ENCODE measurements around the gene MRAS. TPM values are rescaled to one million over a fixed set of nuclear protein-coding genes. Genes with fewer than 3 reads are reported as not detected.
A peak's percentile ranks its signal among the peaks of the same experiment; 100 is the strongest.

The MRAS gene
- total RNA-seq, 2 experiments from 2014 or later: not detected

DNA sequence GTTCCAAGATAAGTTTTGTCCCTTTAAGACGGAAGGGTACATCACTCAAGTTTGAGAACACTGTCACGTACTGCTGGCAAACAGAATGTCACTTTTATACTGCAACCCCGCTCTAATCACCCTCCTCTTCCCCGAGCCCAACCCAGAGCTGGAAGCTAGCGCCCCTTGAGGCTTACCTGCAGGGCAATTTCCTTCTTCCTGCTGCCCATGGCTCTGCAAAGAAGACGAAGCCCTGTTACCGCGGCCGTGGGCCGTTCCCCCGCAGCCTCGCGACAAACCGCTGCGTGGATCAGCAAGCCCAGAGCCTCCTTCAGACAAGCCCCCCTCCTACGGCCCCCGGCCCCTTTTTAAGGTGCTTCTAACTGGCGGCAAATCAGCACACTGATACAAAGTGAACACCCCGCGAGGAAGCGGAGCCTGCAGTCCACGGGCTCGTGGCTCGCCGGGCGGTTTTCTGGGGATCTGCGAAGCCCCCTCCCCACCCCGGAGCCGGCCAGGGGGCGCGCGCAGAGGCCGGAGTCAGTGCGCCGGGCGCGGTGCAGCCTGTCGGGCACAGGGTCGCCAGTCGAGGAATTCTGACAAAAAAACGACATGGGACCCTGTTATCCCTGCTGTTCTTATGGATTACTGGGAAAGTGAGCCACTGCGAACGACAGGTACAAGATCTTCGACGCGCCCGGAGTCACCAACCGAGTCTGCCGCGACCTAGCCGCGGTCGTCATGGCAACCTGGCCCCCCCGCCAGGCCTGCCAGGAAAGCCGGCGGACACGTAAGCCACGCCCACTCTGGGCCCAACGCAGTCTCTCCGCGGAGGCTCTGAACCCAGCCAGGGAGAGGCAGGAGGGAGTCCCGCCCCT lies 19.0 kb upstream of the MRAS start, which contains the start of gene NME9:
NME9 (minus strand) TSS at position 725 of the 857 bp plus-strand sequence; CDS start at position 209, 516 bp downstream.
- Mint-ChIP-seq H3K27me3 (peaks cover 3% of the 10 kb centered on the region), H3K9me3 (no peaks in the 10 kb centered on the region), H3K36me3 (ENCODE audit: low read depth) (no peaks in the 10 kb centered on the region), H3K4me3 (peak within 1 kb of the TSS; percentile 87), H3K27ac (peak within 1 kb of the TSS; percentile 86), H3K4me1 (peaks cover 32% of the 10 kb centered on the region)
- ChIA-PET CTCF (interaction anchor here (0.8 to 1.3 kb wide), 4 partner anchors 9 to 265 kb away, joined by 3 to 4 read pairs (median 3); partner anchors contain the start of genes CEP70 and DBR1), POLR2A (no interaction called here)
- peak; percentile 84 for DNase-seq

DNA sequence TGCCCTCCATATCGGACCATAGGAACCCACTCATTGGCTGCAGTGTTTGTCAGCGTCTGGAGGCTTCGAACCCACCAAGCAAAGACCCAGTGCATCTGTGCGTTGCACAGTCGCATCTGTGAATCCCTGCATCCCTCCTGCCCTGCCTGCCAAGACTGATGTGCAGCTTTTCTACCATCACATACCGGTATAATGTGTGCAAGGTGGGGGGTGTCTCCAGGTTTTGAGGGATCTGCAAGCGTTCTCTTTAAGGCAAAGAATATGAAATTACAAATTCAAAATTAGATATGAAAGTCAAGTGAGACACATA lies 18.4 kb upstream of the MRAS start:
- POLR2A ChIA-PET: no interaction called here
- peaks cover 26% of the 10 kb centered on the region for H3K4me1 Mint-ChIP-seq
- H3K9me3 Mint-ChIP-seq: no peaks in the 10 kb centered on the region
- peak overlapping the region; percentile 87 for H3K4me3 Mint-ChIP-seq
- H3K27ac Mint-ChIP-seq: peak overlapping the region; percentile 31
- no peaks in the 10 kb centered on the region for H3K36me3 Mint-ChIP-seq (ENCODE audit: low read depth)
- H3K27me3 Mint-ChIP-seq: peaks cover 7% of the 10 kb centered on the region
- DNase-seq: no peak
- CTCF ChIA-PET: no interaction called here

DNA sequence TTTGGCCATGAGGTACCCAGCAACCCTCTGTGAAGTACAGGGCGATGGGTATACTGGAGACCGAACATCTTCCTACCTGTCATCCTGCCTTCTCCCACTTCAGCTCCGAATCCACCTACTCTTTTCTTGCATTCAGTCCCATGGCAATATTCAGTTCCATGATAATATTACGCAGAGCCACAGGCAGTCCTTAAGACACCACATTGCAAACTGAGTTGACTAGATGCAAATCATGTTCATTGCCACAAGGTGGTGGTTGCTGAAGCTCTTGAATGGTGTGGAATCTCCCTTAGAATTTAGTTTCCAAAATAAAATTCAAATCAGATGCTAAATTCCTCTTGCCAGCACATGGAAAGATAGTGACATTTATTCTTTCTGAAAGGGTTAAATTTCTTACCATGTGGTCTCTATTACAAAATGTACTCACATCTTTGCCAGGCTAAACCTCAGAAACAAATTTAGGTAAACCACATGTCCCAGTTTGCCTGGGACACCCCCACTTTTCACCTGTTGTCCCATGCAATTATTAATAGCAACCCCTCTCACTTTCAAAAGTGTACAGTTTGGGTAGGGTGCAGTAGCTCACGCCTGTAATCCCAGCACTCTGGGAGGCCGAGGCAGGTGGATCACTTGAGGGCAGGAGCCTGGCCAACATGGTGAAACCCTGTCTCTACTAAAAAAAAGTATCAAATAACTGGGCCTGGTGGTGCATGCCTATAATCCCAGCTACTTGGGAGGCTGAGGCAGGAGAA lies 17.1 kb upstream of the MRAS start:
- Mint-ChIP-seq H3K27ac (no peak overlapping the region), H3K4me1 (peaks cover 21% of the 10 kb centered on the region), H3K27me3 (peaks cover 7% of the 10 kb centered on the region), H3K4me3 (no peak overlapping the region), H3K36me3 (ENCODE audit: low read depth) (no peaks in the 10 kb centered on the region), H3K9me3 (no peaks in the 10 kb centered on the region)
- POLR2A ChIA-PET: no interaction called here
- CTCF ChIA-PET: interaction anchor here (0.7 to 1.1 kb wide), 3 partner anchors 18 to 1101 kb away, joined by 3 to 4 read pairs (median 3); no protein-coding TSS in a partner anchor
- no peak for DNase-seq

DNA sequence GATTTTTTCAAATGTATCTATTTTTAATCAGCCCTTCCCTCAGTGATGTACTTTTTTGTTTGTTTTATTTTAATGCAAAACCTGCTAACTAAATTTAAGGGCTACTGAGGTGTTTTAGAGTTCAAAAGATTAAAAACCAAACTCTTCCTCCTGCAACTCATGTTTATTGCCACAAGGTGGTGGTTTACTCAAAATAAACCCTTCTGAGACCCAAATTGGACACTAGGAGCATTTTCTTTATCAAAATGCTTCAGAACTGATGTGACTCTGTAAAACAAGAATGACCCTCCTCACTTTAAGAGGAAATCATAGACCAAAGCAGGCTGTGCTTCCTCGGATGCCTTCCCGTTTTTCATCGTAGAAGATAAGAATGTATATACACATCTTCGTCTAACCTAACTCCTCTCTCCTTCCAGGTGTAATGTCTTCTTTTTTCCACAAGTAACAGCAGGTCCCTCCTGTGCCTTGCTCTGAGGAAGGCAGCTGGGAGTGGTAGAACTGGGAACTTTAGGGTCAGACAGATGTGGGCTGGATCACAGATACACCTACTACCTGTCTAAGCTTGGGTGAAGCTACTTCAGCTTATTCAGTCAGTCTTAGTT lies 15.8 kb upstream of the MRAS start:
- no peak overlapping the region for H3K4me3 Mint-ChIP-seq
- no peaks in the 10 kb centered on the region for H3K9me3 Mint-ChIP-seq
- no peak for DNase-seq
- ChIA-PET CTCF (interaction anchor here (1.1 kb wide), 1 partner anchor 16 kb away, joined by 3 read pairs; no protein-coding TSS in a partner anchor), POLR2A (no interaction called here)
- peaks cover 21% of the 10 kb centered on the region for H3K4me1 Mint-ChIP-seq
- peaks cover 7% of the 10 kb centered on the region for H3K27me3 Mint-ChIP-seq
- no peak overlapping the region for H3K27ac Mint-ChIP-seq
- H3K36me3 Mint-ChIP-seq (ENCODE audit: low read depth): no peaks in the 10 kb centered on the region

DNA sequence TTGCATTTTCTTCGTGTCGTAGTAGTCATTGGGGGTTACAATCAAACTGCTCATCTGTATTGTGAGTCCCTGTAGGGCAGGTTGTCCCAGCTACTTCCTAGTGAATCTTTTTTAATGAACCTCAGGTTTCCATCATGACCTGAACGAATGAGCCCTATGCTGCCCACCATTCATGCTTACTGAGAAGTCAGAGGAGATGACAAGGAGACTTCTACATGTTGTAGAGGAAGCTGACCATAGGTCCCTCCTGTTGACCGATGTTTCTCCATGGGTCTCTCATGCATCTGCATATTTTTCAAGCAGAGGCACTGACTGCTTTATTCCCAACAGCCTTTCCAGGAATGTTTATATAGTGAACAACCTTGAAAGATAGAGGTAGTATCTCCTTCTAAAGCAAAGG lies 13.8 kb upstream of the MRAS start:
- Mint-ChIP-seq H3K27ac (no peak overlapping the region), H3K36me3 (ENCODE audit: low read depth) (no peaks in the 10 kb centered on the region), H3K27me3 (peaks cover 7% of the 10 kb centered on the region), H3K9me3 (no peaks in the 10 kb centered on the region), H3K4me3 (no peak overlapping the region), H3K4me1 (peaks cover 8% of the 10 kb centered on the region)
- DNase-seq: no peak
- ChIA-PET POLR2A (interaction anchor here (0.6 kb wide), 1 partner anchor 1267 kb away, joined by 3 read pairs; no protein-coding TSS in a partner anchor), CTCF (interaction anchor here (1.0 kb wide), 1 partner anchor 595 kb away, joined by 3 read pairs; no protein-coding TSS in a partner anchor)

DNA sequence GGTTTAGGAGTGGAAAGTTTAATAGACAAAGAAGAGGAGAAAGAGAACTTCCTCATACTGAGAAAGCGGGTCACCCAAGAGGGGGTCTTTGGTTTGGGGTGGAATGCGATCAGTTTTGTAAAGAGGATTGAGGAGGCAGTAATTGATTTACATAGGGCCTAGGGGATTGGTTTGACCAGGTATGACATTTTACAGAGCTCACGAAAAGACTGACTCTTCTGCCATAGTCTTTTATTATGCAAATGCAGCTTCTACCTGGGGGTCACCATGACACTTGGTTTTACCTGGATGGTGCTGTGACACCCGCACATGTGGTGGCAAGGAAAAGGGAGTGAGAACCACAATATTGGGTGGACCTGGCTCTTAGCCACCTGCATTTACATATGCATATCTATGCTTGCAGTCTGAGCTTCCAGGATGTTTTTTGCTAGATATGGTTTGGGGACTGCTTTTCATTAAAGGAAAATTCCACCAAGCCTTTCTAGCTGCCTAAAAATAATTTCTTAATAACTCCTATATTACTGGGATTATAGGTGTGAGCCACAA lies 11.9 kb upstream of the MRAS start:
- Mint-ChIP-seq H3K27ac (no peak overlapping the region), H3K36me3 (ENCODE audit: low read depth) (no peaks in the 10 kb centered on the region), H3K27me3 (peaks cover 7% of the 10 kb centered on the region), H3K4me1 (peaks cover 4% of the 10 kb centered on the region), H3K9me3 (no peaks in the 10 kb centered on the region), H3K4me3 (no peak overlapping the region)
- no peak for DNase-seq
- CTCF ChIA-PET: interaction anchor here (0.7 to 1.4 kb wide), 3 partner anchors 13 to 257 kb away, joined by 3 to 4 read pairs (median 3); partner anchors contain the start of gene CEP70
- POLR2A ChIA-PET: no interaction called here

DNA sequence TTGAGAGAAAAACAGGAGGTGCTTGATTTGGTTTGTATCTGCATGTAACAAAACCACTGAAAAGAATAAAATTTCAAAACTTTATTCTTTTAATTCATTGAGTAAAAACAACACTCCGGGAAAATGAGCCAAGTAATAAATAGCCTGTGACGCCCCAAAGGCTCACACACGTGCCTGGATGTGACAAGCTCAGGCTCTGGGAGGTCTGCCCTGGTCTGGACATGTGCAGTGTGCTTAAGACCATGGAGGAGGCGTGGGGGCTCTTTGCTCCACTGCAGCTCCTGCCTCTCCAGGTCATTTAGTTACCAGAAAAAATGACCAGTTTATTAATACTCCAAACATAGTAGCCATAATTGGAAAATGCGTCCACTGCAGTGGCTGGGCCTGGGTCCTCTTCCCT lies 10.1 kb upstream of the MRAS start:
- peaks cover 5% of the 10 kb centered on the region for H3K27me3 Mint-ChIP-seq
- H3K4me3 Mint-ChIP-seq: no peak overlapping the region
- H3K9me3 Mint-ChIP-seq: no peaks in the 10 kb centered on the region
- DNase-seq: no peak
- ChIA-PET POLR2A (no interaction called here), CTCF (interaction anchor here (0.9 kb wide), 1 partner anchor 9 kb away, joined by 3 read pairs; no protein-coding TSS in a partner anchor)
- H3K27ac Mint-ChIP-seq: no peak overlapping the region
- no peaks in the 10 kb centered on the region for H3K36me3 Mint-ChIP-seq (ENCODE audit: low read depth)
- no peaks in the 10 kb centered on the region for H3K4me1 Mint-ChIP-seq

DNA sequence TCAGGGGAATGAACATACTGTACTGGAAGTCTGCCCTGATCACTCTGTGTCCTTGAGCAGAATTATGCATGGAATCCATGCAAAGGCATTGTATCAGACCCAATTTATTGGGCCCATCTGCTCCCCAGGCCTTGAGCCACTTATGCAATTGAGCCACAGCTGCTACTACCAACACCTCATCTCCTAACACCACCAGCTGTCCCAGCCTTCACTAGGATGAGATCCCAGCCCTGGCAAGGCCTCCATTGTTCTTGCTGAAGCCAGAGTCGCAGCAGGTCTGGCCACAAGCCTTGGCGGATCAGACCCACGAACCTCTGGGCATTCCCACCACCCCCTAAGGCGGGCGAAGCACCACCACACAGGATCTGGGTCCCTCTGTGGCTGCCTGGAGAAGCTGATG lies 9.6 kb upstream of the MRAS start:
- no peaks in the 10 kb centered on the region for H3K36me3 Mint-ChIP-seq (ENCODE audit: low read depth)
- POLR2A ChIA-PET: no interaction called here
- H3K27me3 Mint-ChIP-seq: peaks cover 5% of the 10 kb centered on the region
- no peak overlapping the region for H3K4me3 Mint-ChIP-seq
- no peaks in the 10 kb centered on the region for H3K9me3 Mint-ChIP-seq
- DNase-seq: no peak
- H3K27ac Mint-ChIP-seq: no peak overlapping the region
- CTCF ChIA-PET: no interaction called here
- H3K4me1 Mint-ChIP-seq: no peaks in the 10 kb centered on the region

DNA sequence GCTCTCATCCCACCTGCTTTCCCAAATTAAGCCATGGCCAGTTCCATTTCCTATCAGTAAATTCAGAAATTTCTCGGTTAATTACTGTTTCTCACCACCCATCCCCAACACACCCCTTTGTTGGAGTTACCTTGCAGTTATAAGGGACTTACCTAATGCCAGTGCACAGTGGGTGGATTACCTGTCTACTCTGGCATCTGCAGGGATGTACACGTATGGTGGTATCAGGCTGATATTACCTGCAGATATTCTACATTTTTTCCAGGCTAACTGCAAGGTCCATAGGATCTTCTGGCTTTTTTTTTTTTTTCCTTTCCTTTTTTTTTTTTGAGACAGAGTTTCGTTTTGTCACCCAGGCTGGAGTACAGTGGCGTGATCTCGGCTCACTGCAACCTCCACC lies 7.9 kb upstream of the MRAS start:
- Mint-ChIP-seq H3K9me3 (no peaks in the 10 kb centered on the region), H3K27ac (no peak overlapping the region), H3K27me3 (no peaks in the 10 kb centered on the region), H3K4me1 (no peaks in the 10 kb centered on the region), H3K36me3 (ENCODE audit: low read depth) (no peaks in the 10 kb centered on the region), H3K4me3 (no peak overlapping the region)
- POLR2A ChIA-PET: no interaction called here
- no peak for DNase-seq
- CTCF ChIA-PET: no interaction called here

DNA sequence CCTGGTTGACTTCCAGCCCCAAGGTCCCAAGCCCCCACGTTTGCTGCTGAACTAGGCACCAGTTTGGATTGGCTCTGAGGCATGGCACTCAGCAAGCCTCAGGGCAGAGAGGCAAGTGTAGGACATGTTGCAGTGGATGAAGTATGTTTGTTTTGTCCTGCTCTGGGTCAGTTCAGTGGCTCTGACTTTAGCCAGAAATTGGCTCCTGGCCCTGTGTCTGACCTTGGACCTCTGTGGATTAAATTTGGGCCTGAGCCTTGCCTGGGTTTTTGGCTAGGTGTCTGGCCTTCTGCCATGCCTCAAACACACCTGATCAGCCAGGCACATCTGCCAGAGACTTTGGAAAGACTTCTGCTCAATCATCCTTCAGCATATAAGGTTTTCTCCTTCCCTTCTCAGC lies 3.6 kb upstream of the MRAS start:
- CTCF ChIA-PET: interaction anchor here (0.7 kb wide), 1 partner anchor 16 kb away, joined by 3 read pairs; no protein-coding TSS in a partner anchor
- H3K27me3 Mint-ChIP-seq: peaks cover 29% of the 10 kb centered on the region
- H3K9me3 Mint-ChIP-seq: no peaks in the 10 kb centered on the region
- peaks cover 7% of the 10 kb centered on the region for H3K4me1 Mint-ChIP-seq
- DNase-seq: no peak
- H3K27ac Mint-ChIP-seq: no peak overlapping the region
- H3K36me3 Mint-ChIP-seq (ENCODE audit: low read depth): peaks cover 1% of the 10 kb centered on the region
- POLR2A ChIA-PET: no interaction called here
- no peak overlapping the region for H3K4me3 Mint-ChIP-seq

DNA sequence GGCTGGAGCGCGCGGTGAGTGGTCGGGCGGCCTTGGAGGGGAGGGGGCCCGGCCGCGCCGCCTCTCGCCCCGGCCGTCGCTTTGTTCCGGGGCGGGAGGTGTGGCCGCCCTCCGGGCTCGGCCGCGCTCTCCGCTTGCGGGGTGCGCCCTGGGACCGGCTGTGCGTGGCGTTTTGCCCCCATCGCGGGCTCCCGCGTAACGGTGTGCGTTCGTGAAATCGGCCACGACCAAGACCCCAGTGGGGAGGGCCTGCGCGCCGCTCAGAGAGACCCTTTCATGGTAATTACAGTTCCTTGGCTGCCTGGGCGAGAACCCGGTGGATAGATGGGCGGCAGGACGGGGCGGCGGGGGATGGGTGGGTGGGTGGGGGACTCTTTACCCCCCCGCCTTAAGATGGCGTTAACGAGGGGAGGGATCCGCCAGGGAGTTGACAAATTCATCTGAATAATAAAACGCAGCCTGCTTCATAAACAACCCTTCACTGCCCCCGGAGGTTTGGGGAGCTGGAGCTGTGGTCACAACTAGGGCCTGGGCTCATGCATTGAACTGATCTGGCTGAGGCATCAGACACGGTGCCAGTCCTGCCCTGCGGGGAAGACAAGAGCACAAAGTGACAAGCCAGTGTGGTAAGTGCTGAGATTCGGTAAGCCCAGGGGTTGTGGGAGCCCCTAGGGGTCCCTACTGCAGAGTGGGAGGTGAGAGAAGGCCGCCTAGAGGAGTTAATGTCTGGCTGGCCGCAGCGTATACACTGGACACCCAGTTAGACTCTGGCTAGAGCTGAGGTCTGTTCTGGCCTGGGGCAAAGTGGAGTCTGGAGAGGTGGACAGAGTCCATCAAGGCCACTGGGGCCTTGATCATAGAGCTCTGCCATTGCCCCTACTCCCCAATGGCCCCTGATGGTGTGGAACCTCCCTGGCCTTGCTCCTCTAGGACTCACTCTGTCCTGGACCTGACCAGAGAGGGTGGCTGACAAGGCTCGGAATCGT lies 668 bp downstream of the MRAS start:
- H3K36me3 Mint-ChIP-seq (ENCODE audit: low read depth): peaks cover 1% of the 10 kb centered on the region
- H3K27me3 Mint-ChIP-seq: peaks cover 45% of the 10 kb centered on the region
- peak overlapping the region; percentile 49 for H3K4me3 Mint-ChIP-seq
- CTCF ChIA-PET: interaction anchor here (0.6 to 1.0 kb wide), 4 partner anchors 9 to 128 kb away, joined by 3 read pairs; no protein-coding TSS in a partner anchor
- POLR2A ChIA-PET: no interaction called here
- peaks cover 7% of the 10 kb centered on the region for H3K4me1 Mint-ChIP-seq
- no peak overlapping the region for H3K27ac Mint-ChIP-seq
- no peaks in the 10 kb centered on the region for H3K9me3 Mint-ChIP-seq
- no peak for DNase-seq

Data from activated CD4-positive, alpha-beta T cell treated with anti-CD3 and anti-CD28 coated beads, Interleukin-2, amount 10 ng/mL, durations not matched to agents 7 days and 5 days (primary cell).